ENCODE measurements around the gene TAOK1. TPM values are rescaled to one million over a fixed set of nuclear protein-coding genes. Genes with fewer than 3 reads are reported as not detected.

TAOK1 gene
- total and polyA plus RNA-seq, 9 of the 15 experiments (the other 6 are each of a cell fraction or from before 2014, with no cell fraction given) = 3.2 to 33.1 (median 16.5) TPM

DNA sequence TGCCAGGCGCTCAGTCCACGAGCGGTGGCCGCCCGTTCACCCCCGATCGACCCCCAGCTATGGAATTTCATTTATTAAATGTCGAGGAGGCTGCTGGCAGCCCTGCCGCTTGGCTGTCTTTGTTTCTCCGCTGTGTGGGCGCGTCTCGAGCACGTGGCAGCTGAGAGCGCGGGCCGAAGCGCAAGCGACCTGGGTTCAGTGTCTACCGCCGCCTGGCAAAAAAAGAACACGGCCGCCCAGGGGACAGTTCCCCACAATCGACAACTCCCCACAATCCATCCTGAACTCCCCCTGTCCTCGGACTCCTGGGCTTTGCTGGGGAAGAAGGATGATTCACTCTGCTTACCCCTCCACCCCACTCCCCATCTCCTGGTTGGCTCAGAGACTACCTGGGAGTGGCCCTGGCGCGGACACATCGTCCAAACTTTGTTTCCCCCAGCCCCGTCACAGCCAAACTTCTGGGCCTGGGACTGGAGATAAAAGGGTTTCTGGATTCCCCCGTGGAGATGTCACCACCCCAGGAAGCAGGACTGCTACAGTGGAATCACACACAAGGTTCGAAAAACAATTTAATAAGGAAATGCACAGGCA is 201.1 kb downstream of the TAOK1 start (continued):
- TF ChIP-seq MXI1 (IDR thresholded peaks at IDR 0.05; ENCODE audit: low read depth, low read length) = no peak
- TF ChIP-seq, protein P1, sequence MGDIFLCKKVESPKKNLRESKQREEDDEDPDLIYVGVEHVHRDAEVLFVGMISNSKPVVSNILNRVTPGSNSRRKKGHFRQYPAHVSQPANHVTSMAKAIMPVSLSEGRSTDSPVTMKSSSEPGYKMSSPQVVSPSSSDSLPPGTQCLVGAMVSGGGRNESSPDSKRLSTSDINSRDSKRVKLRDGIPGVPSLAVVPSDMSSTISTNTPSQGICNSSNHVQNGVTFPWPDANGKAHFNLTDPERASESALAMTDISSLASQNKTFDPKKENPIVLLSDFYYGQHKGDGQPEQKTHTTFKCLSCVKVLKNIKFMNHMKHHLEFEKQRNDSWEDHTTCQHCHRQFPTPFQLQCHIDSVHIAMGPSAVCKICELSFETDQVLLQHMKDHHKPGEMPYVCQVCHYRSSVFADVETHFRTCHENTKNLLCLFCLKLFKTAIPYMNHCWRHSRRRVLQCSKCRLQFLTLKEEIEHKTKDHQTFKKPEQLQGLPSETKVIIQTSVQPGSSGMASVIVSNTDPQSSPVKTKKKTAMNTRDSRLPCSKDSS (IDR thresholded peaks at IDR 0.05; ENCODE audit: low read depth, partially characterized antibody) = no peak
- TF ChIP-seq, protein P2, sequence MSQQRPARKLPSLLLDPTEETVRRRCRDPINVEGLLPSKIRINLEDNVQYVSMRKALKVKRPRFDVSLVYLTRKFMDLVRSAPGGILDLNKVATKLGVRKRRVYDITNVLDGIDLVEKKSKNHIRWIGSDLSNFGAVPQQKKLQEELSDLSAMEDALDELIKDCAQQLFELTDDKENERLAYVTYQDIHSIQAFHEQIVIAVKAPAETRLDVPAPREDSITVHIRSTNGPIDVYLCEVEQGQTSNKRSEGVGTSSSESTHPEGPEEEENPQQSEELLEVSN (IDR thresholded peaks at IDR 0.05; ENCODE audit: borderline replicate concordance in 1 of 2, extremely low read depth in 1 of 2, insufficient read depth in 1 of 2, insufficient read length in 1 of 2, low read depth in 1 of 2, low read length in 1 of 2, poor library complexity in 1 of 2, severe bottlenecking in 1 of 2) = peak; percentile 85 to 92
- no peak for TF ChIP-seq NR2C2 (CRISPR knock-in tag; IDR thresholded peaks at IDR 0.05)
- TF ChIP-seq NR2C2 (tag; IDR thresholded peaks at IDR 0.05) = no peak
- TF ChIP-seq ZNF583 (CRISPR knock-in tag; IDR thresholded peaks at IDR 0.05) = no peak
- TF ChIP-seq BDP1 (IDR thresholded peaks at IDR 0.05; ENCODE audit: insufficient read depth, insufficient read length) = no peak
- TF ChIP-seq, protein P3, sequence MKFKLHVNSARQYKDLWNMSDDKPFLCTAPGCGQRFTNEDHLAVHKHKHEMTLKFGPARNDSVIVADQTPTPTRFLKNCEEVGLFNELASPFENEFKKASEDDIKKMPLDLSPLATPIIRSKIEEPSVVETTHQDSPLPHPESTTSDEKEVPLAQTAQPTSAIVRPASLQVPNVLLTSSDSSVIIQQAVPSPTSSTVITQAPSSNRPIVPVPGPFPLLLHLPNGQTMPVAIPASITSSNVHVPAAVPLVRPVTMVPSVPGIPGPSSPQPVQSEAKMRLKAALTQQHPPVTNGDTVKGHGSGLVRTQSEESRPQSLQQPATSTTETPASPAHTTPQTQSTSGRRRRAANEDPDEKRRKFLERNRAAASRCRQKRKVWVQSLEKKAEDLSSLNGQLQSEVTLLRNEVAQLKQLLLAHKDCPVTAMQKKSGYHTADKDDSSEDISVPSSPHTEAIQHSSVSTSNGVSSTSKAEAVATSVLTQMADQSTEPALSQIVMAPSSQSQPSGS (CRISPR knock-in tag; IDR thresholded peaks at IDR 0.05) = no peak
- no peak for TF ChIP-seq ZNF699 (CRISPR knock-in tag; IDR thresholded peaks at IDR 0.05; ENCODE audit: insufficient replicate concordance)
- TF ChIP-seq NELFE (IDR thresholded peaks at IDR 0.05; ENCODE audit: insufficient read depth, insufficient read length) = no peak
- TF ChIP-seq ZNF408 (CRISPR knock-in tag; IDR thresholded peaks at IDR 0.05; ENCODE audit: low read depth) = no peak
- no peak for TF ChIP-seq YY1 (IDR thresholded peaks at IDR 0.05; ENCODE audit: borderline replicate concordance in 1 of 3, control insufficient read depth in 1 of 3, extremely low read depth in 1 of 3, insufficient read depth in 3 of 3, insufficient read length in 1 of 3, insufficient replicate concordance in 2 of 3, low read depth in 1 of 3, low read length in 2 of 3)
- TF ChIP-seq ZNF589 (CRISPR knock-in tag; IDR thresholded peaks at IDR 0.05; ENCODE audit: low read depth) = no peak
- TF ChIP-seq GABPB1 (CRISPR knock-in tag; IDR thresholded peaks at IDR 0.05) = no peak
- no peak for TF ChIP-seq TAF9B (IDR thresholded peaks at IDR 0.05; ENCODE audit: partially characterized antibody)
- no peak for TF ChIP-seq STAG1 (CRISPR knock-in tag; IDR thresholded peaks at IDR 0.05; ENCODE audit: borderline replicate concordance)
- TF ChIP-seq PML (IDR thresholded peaks at IDR 0.05; ENCODE audit: low read length) = no peak
- TF ChIP-seq, protein P4, sequence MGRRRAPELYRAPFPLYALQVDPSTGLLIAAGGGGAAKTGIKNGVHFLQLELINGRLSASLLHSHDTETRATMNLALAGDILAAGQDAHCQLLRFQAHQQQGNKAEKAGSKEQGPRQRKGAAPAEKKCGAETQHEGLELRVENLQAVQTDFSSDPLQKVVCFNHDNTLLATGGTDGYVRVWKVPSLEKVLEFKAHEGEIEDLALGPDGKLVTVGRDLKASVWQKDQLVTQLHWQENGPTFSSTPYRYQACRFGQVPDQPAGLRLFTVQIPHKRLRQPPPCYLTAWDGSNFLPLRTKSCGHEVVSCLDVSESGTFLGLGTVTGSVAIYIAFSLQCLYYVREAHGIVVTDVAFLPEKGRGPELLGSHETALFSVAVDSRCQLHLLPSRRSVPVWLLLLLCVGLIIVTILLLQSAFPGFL (CRISPR knock-in tag; IDR thresholded peaks at IDR 0.05) = no peak
- TF ChIP-seq, protein P5, sequence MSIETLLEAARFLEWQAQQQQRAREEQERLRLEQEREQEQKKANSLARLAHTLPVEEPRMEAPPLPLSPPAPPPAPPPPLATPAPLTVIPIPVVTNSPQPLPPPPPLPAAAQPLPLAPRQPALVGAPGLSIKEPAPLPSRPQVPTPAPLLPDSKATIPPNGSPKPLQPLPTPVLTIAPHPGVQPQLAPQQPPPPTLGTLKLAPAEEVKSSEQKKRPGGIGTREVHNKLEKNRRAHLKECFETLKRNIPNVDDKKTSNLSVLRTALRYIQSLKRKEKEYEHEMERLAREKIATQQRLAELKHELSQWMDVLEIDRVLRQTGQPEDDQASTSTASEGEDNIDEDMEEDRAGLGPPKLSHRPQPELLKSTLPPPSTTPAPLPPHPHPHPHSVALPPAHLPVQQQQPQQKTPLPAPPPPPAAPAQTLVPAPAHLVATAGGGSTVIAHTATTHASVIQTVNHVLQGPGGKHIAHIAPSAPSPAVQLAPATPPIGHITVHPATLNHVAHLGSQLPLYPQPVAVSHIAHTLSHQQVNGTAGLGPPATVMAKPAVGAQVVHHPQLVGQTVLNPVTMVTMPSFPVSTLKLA (conservative IDR thresholded peaks at IDR 0.05) = peak; percentile 88 to 93
- peak; percentile 4 for TF ChIP-seq RBBP5 (IDR thresholded peaks at IDR 0.05; ENCODE audit: borderline replicate concordance, insufficient read depth, low read length, poor library complexity, severe bottlenecking)

Measured in K562 (cell line).